ENCODE data around the gene TNFAIP2.

DNA sequence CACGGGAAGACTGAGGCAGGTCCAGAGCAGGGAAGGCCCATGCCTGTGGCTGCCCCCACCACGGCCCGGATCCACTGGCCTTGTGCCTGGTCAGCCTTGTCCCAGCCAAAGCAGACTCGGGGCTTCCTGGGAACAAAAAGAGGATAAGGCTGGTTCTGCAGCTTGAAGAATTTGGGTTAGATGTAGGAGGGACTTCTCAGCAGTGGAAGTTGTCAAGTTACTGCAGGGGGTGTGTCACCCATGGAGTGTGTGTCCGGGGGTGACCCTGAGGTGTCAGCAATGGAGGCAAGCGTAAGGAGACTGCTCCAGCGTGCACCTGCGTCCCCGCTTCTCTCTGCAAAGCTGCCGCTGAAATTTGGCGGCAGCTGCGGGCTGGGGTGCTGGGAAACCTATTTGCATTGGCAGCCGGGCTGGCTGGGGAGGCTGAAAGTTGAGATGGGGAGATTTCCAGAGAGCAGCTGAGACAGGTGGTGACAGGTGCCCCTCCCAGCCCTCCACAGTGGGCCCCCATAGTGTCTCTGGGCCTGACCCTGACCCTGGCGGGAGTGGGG is 12.5 kb upstream of the TNFAIP2 start:
- TF ChIP-seq, protein P1, sequence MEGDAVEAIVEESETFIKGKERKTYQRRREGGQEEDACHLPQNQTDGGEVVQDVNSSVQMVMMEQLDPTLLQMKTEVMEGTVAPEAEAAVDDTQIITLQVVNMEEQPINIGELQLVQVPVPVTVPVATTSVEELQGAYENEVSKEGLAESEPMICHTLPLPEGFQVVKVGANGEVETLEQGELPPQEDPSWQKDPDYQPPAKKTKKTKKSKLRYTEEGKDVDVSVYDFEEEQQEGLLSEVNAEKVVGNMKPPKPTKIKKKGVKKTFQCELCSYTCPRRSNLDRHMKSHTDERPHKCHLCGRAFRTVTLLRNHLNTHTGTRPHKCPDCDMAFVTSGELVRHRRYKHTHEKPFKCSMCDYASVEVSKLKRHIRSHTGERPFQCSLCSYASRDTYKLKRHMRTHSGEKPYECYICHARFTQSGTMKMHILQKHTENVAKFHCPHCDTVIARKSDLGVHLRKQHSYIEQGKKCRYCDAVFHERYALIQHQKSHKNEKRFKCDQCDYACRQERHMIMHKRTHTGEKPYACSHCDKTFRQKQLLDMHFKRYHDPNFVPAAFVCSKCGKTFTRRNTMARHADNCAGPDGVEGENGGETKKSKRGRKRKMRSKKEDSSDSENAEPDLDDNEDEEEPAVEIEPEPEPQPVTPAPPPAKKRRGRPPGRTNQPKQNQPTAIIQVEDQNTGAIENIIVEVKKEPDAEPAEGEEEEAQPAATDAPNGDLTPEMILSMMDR (IDR thresholded peaks at IDR 0.05) = no peak
- TF ChIP-seq POLR2A (IDR thresholded peaks at IDR 0.05) = no peak

Measured in testis (tissue), 2 donors.